KOPT-K1 (cell line): ENCODE results near the gene GRN.
"Not testable (repeated sequence)": the region's sequence is repeated elsewhere in the genome, so short reads cannot be mapped to it uniquely, and the experiment has no call there.

ENCODE experiments used
- H3K27ac ChIP-seq: fragments of 200-600 bp; sonication (generic); 2 replicates; pipeline ENCODE4 v1.5.1; 2016; ENCODE audit warnings: antibody characterized with exemption, mild to moderate bottlenecking, low read depth, low read length; ENCODE audit not compliant: poor library complexity, severe bottlenecking
- H3K36me3 ChIP-seq: fragments of 200-600 bp; sonication (generic); 2 replicates; pipeline ENCODE4 v1.5.1; 2017; ENCODE audit warnings: antibody characterized with exemption, mild to moderate bottlenecking, low read length, moderate library complexity; ENCODE audit not compliant: insufficient read depth
- H3K9me3 ChIP-seq: fragments of 200-600 bp; sonication (generic); 2 replicates; pipeline ENCODE4 v1.5.1; 2017; ENCODE audit warnings: antibody characterized with exemption, low read length, mild to moderate bottlenecking; ENCODE audit not compliant: insufficient read depth, poor library complexity, severe bottlenecking

Gene GRN

GRCh38 chr17:44315760-44316731 lies 29.1 kb upstream of the GRN start:
- Histone ChIP-seq H3K36me3 (peaks cover 20% of the 10 kb centered on the region; the same call in 1 of the 2 replicates), H3K27ac (no peak overlapping the region), H3K9me3 (no peaks in the 10 kb centered on the region)

- Histone ChIP-seq H3K36me3 (peaks cover 35% of the 10 kb centered on the region; the same call in 1 of the 2 replicates), H3K27ac (no peak overlapping the region), H3K9me3 (no peaks in the 10 kb centered on the region)
Measured at GRCh38 chr17:44317545-44317944, 27.6 kb upstream of the GRN start.

GRCh38 chr17:44318077-44318892 lies 26.8 kb upstream of the GRN start:
- Histone ChIP-seq H3K9me3 (no peaks in the 10 kb centered on the region), H3K27ac (no peak overlapping the region), H3K36me3 (peaks cover 35% of the 10 kb centered on the region; the same call in 1 of the 2 replicates)

DNA sequence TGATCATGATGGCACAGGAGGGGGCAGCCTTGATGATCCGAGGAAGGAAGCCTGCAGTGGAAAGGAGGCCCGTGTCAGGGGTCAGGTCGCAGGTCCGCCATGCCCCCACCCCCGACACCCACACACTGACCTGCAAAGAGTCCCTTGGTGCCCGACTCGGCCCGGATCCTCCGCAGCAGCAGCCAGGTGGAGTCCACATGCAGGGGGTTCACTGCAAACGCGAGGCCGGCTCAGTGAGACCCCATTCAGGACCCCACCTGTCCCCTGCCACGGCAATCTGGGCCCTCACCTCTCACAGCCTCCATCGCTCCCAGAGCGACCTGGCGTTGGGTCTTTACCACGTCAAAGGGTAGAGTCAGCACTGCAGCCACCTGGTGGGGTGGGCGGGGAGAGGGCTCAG lies 25.0 kb upstream of the GRN start:
- Histone ChIP-seq H3K9me3 (no peaks in the 10 kb centered on the region), H3K27ac (no peak overlapping the region), H3K36me3 (peaks cover 35% of the 10 kb centered on the region; the same call in 1 of the 2 replicates)

DNA sequence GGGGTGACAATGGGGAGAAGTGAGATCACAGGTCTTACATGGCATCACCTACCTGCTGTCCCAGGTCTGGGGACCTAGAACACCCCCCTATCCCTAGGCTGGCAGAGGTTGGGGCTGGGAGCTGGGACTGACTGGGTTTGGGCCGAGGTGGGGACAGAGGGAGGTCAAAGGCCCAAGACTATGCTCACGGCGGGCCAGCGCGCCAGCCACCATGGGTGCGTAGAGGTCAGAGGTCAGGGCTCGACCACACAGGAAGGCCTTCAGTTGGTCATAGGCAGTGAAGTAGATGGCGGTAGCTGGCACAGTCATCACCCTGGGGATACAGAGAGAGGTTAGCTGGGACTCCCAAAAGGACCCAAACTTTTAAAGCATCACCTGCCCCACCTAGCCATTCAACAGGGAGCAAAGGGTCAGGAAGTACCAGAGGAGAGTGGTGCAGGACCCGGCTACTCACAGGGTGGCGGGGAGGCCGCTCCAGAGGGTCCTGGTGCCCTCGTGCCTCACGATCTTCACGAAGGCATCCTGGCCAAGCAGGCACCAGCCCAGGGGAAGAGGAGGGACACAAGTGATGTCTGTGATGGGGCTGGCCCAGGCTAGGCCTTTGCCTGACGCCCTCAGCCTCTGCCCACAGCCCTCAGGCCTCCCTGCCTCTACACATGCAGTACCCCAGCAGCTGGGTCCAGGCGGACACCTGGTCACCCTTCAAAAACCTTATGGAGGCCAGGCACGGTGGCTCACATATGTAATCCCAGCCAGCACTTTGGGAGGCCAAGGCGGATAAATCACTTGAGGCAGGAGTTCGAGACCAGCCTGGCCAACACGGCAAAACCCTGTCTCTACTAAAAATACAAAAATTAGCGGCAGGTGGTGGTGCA lies 23.6 kb upstream of the GRN start:
- H3K9me3 ChIP-seq: no peaks in the 10 kb centered on the region
- no peak overlapping the region for H3K27ac ChIP-seq
- H3K36me3 ChIP-seq: peaks cover 35% of the 10 kb centered on the region; the same call in 1 of the 2 replicates

DNA sequence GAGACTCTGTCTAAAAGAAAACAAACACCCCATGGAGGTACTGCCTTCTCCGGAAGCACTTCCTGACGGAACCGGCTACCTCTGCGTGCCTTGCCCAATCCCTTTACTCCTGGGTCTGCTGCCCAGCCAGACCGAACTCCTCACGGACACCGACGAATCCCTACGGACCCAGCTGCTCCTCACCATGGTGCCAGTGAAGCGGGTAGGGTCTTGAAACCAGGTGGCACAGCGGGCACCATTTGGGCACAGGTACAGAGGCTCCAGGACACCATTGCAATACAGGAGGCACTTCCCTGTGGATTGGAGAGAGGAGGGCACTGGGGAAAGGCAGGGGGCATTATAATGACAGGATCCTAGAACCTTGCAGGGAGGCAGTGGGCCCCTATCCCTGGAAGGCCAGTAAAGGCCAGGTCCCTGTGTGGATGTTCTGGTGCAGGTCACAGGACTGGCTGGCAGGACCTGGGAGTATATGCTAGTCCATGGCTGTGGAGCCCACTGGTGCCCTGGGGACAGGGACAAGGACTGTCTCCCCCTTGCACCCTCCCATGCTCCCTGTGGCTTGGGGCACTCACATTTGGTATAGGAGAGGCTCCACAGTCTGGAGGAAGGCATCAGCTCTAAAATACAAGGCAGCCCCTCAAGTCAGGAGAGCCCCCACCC lies 22.7 kb upstream of the GRN start:
- H3K9me3 ChIP-seq: no peaks in the 10 kb centered on the region
- no peak overlapping the region for H3K27ac ChIP-seq
- H3K36me3 ChIP-seq: peaks cover 35% of the 10 kb centered on the region; the same call in 1 of the 2 replicates

DNA sequence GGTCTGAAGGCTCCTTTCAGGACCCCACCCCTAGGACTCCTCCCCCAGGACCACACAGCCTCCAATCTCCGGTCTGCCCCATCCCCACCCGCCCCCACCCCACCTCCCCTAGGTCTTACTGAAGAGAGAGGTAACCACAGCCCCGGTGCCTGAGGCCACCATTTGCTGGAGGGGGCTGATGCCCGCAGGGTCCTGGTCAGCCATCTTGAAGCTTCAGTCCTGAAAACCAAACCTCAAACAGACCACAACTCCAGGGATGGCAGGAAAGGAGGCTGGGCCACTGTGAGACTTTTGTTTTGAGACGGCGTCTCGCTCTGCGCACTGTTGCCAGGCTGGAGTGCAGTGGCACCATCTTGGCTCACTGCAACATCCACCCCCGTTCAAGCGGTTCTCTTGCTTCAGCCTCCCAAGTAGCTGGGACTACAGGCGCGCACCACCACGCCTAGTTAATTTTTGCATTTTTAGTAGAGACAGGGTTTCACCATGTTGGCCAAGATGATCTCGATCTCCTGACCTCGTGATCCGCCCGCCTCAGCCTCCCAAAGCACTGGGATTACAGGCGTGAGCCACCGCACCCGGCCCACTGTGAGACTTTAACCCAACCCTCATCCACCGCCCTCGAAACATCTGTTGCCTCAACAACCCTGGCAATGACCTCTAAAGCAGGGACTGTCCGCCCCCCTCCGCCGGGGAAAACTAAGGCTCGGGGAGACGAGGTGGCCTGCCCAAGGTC lies 21.6 kb upstream of the GRN start:
- Histone ChIP-seq H3K36me3 (peaks cover 35% of the 10 kb centered on the region; the same call in 1 of the 2 replicates), H3K9me3 (no peaks in the 10 kb centered on the region), H3K27ac (peak overlapping the region; percentile 63)

DNA sequence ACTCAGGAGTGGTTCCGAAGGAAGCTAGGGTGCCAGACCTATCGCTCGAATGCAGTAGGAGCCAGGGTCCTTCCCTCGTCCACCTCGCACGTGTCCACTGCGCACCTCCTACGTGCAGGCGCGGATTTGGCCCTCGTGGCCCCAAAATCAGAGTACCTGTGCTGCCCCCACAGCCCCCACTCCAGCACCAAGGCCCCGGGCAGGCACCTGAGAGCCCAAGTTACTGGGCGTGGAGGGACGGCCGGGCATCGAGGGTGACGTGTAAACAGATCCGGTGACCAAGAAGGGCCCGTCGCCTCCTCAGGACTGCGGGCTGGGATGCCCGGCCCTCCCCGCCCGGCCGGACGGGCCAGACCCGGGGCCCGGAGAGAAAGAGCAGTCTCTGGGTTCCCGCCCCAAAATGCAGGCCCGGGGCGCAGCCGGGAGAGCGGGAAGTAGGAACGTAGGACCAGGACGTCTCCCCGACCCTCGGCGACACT lies 21.0 kb upstream of the GRN start:
- H3K9me3 ChIP-seq: no peaks in the 10 kb centered on the region
- peaks cover 34% of the 10 kb centered on the region; the same call in 1 of the 2 replicates for H3K36me3 ChIP-seq
- H3K27ac ChIP-seq: peak overlapping the region; percentile 63

- Histone ChIP-seq H3K9me3 (no peaks in the 10 kb centered on the region), H3K36me3 (peaks cover 28% of the 10 kb centered on the region; the same call in 1 of the 2 replicates), H3K27ac (peak within 1 kb of the TSS; percentile 63)
Measured at GRCh38 chr17:44324571-44325275, 20.4 kb upstream of the GRN start, which contains the start of gene SLC25A39. TSS of gene SLC25A39 (minus strand) at chr17:44324823. CDS start at chr17:44323562, 1,261 bp downstream.

- Histone ChIP-seq H3K9me3 (no peaks in the 10 kb centered on the region), H3K36me3 (peaks cover 6% of the 10 kb centered on the region; the same call in 1 of the 2 replicates), H3K27ac (no peak overlapping the region)
Measured at GRCh38 chr17:44326861-44327444, 18.1 kb upstream of the GRN start.

DNA sequence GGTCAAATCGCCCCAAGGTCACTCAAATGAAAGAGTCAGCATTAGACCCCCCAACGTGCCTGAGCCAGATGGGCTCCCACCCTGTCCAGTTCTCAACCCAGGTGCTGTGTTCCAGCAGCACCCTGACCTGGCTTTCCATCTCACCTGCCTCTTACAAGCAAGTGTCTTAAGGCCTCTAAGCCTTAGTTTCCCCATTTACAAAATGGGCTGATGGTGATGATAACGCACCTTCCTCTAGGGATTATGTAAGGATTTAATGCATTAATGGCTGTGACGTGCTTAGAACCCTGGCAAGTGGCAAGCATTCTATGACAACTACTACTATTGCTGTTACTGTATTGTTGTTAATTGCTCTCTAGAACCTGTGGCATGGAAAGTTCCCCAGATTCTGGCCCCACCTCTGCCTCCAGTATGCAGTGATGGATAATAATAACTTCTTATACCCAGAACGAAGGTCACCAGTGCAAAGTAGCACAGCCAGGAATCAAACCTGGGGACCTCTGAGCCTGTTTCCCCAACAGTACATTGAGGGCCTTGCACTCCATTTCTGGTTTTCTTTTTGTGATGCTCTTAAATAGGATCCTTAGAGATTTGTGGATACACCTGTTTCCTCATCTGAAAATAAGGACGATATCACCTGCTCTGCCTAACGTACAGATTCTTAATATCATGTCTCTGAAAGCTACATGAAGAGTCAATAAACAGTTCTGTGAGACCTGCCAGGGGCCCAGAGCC lies 17.2 kb upstream of the GRN start:
- Histone ChIP-seq H3K9me3 (no peaks in the 10 kb centered on the region), H3K36me3 (no peaks in the 10 kb centered on the region), H3K27ac (no peak overlapping the region)

DNA sequence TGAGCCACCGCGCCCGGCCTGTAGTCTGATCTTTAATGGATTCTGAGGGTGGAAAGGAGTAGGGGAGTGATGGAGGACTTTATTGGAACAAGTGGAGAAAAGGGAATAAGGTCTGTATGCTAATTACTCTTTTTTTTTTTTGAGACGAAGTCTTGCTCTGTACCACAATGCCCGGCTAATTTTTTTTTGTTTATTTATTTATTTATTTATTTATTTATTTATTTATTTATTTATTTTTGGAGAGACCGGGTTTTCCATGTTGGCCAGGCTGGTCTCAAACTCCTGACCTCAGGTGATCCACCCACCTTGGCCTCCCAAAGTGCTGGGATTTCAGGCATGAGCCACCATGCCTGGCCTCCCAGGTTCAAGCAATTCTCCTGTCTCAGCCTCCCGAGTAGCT lies 15.6 kb upstream of the GRN start:
- H3K27ac ChIP-seq, H3K9me3 ChIP-seq, H3K36me3 ChIP-seq: not testable (repeated sequence)
